ENCODE data around the gene RASSF7. TPM values are rescaled to one million over a fixed set of nuclear protein-coding genes. Genes with fewer than 3 reads are reported as not detected.

Gene RASSF7
- total and polyA plus RNA-seq, 10 of the 15 experiments (the other 5 are each of a cell fraction or from before 2014, with no cell fraction given): 0.39 to 29.7 (median 13.2) TPM

GRCh38 chr11:601573-602245, 40.9 kb downstream of the RASSF7 start (continued):
- TF ChIP-seq E2F8 (IDR thresholded peaks at IDR 0.05; ENCODE audit: low read depth, partially characterized antibody) (no peak), DPF2 (IDR thresholded peaks at IDR 0.05) (no peak), PBX3 (IDR thresholded peaks at IDR 0.05; ENCODE audit: insufficient replicate concordance, low read depth, low read length) (no peak), TAF1 (IDR thresholded peaks at IDR 0.05; ENCODE audit: borderline replicate concordance, low read depth, low read length) (no peak), YY1 (IDR thresholded peaks at IDR 0.05; ENCODE audit: low read depth, low read length) (no peak)

- Histone ChIP-seq H3K4me2 (ENCODE audit: control insufficient read depth, insufficient read depth) (no peak overlapping the region), H3K36me3 (ENCODE audit: control insufficient read depth in 2 of 2, insufficient read depth in 2 of 2, low read length in 1 of 2) (peaks cover 17 to 52% of the 10 kb centered on the region in 2 experiments; a peak in 3 of 4 replicates), H3K4me3 (no peak overlapping the region), H3K79me2 (ENCODE audit: control insufficient read depth, insufficient read depth, low read length) (no peaks in the 10 kb centered on the region), H3K9me3 (replicated peaks; ENCODE audit: control insufficient read depth, insufficient read depth, low read length) (no peaks in the 10 kb centered on the region), H2AFZ (ENCODE audit: control insufficient read depth, low read depth, low read length) (no peak overlapping the region), H3K9ac (ENCODE audit: control insufficient read depth, insufficient read depth, low read length) (no peak overlapping the region), H4K20me1 (ENCODE audit: control insufficient read depth, insufficient read depth) (no peaks in the 10 kb centered on the region; the same call in 1 of the 2 replicates), H3K27ac (ENCODE audit: control insufficient read depth, insufficient read depth) (no peak overlapping the region), H3K4me1 (ENCODE audit: control insufficient read depth, insufficient read depth, low read length) (no peaks in the 10 kb centered on the region), H3K27me3 (replicated peaks in 1 of 2; ENCODE audit: control insufficient read depth in 2 of 2, insufficient read depth in 2 of 2, low read length in 1 of 2) (no peaks in the 10 kb centered on the region)
- ChIA-PET POLR2A (no interaction called here), CTCF (no interaction called here), RAD21 (ENCODE audit: unreplicated experiment) (no interaction called here), SMC1A (ENCODE audit: uncharacterized antibody, unreplicated experiment) (no interaction called here)
- in situ Hi-C loops (cut with MboI): no loop called here
- ATAC-seq: no peak
- intact Hi-C loops (cut with micrococcal nuclease; ENCODE audit: unreplicated experiment): no loop called here
- no peak for FAIRE-seq
- 96% methylated on average over 13 of the region's 13 CpGs for WGBS (ENCODE audit: insufficient coverage, insufficient replicate concordance, low lambda C conversion rate, missing lambda C conversion rate)
- no peak for DNase-seq (ENCODE audit: low read depth, low spot score)
- no TSS peak for BruUV-seq (replicated peaks)
- TF ChIP-seq ZNF687 (IDR thresholded peaks at IDR 0.05) (no peak), EZH2 (IDR thresholded peaks at IDR 0.05; ENCODE audit: borderline replicate concordance, control insufficient read depth, low read depth, low read length) (no peak), IKZF1 (conservative IDR thresholded peaks at IDR 0.05) (no peak), TCF7 (IDR thresholded peaks at IDR 0.05; ENCODE audit: borderline replicate concordance) (no peak), BACH1 (IDR thresholded peaks at IDR 0.05; ENCODE audit: borderline replicate concordance) (no peak), BMI1 (IDR thresholded peaks at IDR 0.05; ENCODE audit: borderline replicate concordance) (no peak), SREBF1 (IDR thresholded peaks at IDR 0.05; ENCODE audit: low read length) (no peak), SMARCA5 (IDR thresholded peaks at IDR 0.05) (no peak)
These were observed 42.4 kb downstream of the RASSF7 start for GRCh38 chr11:603154-603553.

All from GM12878 (cell line).